SKM-1 treated with dmso at 0.1 percent for 144 hours (cell line): ENCODE measurements around the gene CFAP221.

Experiments used
- DNase-seq: peaks from one replicate; lab custom pipeline; 2025; ENCODE audit not compliant: unreplicated experiment; lab: John Stamatoyannopoulos, UW

CFAP221 gene

DNA sequence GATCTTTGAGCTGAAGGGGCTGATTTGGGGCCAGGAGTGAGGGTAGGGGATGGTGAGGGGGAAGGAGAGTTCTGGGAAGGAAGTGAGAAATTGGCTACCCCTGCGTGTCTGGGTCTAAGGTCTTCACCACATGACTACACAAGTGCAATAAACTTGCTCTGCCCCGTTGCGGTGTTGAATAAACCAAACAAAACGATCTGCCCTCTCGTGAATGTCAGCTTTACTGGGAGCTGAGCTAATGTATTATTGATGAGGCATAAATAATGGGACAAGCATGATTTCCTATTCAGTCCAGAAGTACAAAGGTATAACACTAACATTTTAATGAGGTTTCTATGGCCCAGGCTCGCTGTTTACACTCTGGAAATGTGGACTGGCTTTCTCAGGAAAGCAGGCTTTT, 8.0 kb upstream of the CFAP221 start:
- DNase-seq: no peak

DNA sequence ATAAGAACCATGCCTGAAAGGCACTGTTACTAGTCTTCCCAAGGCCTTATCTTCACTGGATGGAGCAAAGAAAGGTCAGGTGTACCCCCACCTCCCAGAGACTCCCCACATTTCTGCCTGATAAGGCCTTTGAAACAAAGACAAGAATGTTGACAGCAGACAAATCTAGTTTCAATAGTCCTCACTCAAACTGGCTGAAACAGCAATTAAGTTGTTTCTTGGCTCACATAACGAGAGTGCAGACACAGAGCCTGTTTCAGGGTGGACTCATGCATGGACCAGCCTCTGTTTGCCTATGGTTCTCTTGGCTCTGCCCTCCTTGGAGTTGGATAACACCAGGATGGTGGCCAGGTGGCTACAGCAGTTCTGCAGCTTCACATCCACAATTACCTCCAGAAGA, 7.5 kb upstream of the CFAP221 start:
- DNase-seq: no peak

DNA sequence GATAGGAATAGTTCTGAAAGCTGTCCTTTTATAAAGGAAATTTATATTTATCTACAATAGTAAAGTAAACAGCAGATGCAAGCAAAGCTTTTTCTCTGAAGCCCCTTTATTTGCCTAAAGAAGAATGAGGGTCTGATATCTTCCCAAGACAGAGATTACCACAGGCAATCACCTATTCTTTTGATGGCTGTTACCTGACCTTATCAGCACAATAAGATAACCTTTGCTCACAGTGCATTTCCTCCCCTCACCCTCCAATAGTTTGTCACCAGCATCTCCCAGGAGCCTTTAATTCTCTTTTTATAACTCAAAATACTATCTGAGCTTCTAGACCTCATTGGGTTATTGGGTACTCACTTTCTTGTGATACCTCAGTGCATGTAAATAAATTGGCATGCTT, 6.5 kb upstream of the CFAP221 start:
- no peak for DNase-seq

DNA sequence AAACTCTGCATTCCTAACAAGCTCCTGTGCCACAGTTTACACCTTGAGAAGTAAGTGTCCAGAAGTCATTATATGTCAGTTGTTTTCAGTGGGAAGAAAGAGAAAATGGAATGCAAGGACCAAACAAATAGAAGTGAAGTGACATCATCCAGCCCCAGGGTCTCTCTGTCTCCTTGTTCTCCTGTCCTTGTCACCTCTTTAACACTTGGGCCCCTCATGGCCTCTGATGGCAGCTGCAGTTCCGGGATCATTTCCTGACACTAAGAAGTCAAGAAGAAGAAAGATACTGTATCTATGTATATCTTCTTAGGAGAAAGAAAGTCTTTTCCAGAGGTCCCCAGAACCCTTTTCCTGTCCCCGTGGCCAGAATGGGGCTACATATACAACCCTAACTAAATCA, 2.8 kb upstream of the CFAP221 start:
- DNase-seq: no peak

DNA sequence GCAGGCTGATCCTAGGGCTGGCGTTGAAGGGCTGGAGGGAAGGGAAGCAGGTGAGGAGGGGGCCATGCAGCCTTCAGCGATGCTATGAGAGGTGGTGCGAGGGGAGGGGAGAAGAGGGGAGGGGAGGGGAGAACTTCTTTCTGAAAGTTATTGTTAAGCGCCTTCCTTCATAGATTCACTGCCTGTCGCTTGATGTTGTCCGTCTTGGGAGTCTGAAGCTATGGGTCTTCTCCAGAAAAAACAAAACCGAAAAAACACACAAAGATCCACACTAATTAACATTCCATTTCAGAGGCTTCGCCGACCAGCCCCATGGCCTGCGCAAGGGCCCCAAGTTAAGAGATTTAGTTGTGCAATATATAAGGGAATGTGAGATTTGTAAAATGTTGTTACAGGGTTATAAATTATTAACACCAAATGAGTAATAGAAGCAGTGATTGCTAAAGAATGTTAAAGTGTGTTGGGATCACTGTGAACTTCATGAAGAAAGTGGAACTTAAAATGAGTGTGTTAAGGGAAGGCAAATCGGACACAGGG, 758 bp downstream of the CFAP221 start:
- DNase-seq: no peak

DNA sequence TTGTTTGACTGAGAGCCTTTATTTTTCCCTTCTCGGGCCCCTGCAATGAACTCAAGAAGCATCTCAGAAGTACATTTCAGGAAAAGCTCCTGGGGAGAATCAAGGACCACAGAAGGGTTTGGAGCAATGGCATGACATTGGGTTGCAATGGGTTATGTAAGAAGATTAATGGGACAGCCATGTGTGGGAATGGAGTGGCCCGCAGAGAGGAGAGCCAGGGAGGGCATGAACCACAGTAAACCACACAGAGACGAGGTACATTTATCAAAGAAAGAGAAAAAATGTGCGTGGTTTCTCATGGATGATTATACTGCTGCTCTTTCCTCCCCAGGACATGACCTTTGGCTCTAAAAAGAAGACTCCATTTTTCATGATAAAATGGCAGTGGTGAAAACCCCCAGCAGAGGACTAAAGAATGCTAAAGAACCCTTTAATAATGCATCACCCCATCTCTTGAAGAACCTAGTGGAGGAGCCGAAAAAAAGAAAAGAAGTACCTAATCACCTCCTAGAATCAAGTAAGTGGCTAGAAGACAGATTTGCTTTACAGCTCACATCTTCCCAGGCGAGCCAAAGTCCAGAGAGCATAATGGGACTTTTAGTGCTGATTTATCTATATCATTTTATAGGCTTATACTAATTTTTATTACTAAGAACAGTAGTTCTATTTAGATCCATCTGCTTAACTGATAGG, 1.7 kb downstream of the CFAP221 start:
- no peak for DNase-seq

DNA sequence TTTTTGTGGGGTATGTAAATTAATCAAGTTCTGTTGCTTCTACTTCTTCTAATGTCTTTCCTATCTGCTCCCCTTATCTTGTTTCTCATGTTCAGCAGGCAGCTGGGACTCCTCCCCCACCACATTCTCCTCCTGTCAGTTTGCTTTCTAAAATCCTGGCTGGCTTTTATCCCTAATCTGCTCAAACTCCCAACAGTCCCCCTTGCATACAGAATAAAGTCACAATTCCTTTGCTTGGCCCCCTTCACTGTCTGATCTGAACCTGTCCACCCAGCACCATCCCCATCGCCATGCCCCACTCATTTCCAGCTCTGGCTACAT, 2.2 kb downstream of the CFAP221 start:
- DNase-seq: no peak

DNA sequence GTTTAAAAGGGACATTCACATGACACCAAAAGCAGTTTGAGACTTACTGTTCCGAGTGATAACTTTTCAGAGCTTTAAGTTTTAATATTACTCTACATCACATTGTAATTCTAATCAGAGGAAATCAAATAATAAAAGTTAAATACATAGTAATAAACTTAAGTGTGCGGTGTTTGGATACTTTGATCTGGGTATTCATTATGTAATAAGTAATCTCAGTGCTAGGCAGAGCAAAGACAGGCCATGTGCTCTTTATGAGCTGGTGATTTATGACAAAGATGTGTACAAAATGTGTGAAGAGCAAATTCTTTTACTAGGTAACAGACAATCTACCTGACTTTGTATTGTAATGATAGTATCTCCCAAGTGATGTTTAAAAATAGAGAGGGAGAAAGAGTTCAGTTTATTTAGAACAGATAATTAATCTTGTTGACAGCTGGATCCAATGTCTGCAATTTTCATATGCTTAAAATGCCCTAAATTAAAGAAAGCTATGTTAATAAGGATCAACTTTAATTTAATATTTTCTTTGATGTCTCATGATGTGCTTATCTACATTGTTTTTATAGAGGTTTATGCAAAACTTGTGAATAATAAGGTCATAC, 4.4 kb downstream of the CFAP221 start:
- DNase-seq: no peak

DNA sequence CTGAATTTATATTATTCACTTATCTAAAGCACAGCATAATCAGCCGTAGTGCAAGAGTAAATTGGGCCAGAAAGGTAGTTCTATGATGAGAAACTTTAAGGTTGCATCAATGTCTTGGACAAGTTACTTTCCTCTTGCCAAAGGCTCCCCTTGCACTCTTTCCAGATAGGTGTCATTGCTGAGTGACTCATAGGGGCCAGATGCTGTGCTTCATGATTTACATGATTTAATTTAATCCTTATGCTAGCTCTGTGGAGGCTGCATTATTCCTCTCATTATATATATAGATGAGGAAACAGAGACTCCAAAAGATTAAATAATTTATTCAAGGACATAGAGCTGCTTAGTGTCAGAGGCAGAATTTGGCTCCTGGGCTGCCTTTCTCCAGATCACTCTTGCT, 5.0 kb downstream of the CFAP221 start:
- no peak for DNase-seq

DNA sequence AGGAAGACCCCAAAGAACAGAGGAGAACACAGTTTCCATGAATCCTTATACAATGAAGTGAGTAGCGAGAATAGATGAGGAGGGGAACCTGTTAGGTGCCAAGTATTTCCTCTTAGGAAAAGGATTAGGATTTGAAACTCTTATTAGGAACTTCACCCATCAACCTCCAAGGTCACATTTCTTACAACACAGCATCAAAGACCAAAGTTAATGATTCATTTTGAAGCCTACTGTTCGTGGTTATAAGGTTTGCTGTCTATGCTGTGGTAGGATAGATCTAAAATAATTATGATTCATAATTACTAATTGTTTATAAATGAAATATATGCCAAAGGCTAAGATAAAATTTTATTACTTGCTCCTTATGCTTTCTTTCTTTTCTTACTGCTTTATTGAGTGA, 6.1 kb downstream of the CFAP221 start:
- DNase-seq: no peak

DNA sequence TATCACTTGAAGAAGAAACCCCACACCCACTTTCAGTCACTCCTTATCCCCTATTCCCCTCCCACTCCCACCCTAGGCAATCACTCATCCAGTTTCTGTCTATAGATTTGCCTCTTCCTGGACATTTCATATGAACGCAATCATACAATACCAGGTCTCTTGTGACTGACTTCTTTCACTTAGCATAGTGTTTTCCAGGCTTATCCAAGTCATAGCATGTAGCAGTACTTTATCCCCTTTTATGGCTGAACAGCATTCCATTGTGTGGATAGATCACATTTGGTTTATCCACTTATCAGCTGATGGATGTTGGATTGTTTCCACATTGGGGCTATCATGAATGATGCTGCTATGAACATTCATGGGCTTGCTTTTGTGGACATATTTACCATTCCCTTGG, 6.6 kb downstream of the CFAP221 start:
- DNase-seq: no peak

DNA sequence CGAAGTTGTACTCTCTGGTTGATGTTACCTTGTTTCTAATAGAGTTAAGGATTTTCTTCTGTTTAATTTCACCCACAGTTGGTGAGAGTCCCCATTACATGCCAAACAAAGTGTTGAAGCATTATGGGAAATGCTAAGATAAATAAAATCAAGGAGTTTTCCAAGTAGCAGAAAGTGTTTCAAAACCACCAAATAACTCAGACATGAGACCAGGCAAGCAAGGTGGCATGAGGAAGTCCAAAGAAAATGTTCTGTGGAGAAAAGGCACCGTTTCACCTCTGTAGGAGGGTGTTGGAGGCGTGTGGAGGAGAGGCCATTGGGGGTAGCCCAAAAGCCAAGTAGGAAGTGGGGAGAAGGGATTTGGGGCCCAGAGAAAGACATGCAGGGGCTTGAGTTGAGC, 8.7 kb downstream of the CFAP221 start:
- DNase-seq: no peak

DNA sequence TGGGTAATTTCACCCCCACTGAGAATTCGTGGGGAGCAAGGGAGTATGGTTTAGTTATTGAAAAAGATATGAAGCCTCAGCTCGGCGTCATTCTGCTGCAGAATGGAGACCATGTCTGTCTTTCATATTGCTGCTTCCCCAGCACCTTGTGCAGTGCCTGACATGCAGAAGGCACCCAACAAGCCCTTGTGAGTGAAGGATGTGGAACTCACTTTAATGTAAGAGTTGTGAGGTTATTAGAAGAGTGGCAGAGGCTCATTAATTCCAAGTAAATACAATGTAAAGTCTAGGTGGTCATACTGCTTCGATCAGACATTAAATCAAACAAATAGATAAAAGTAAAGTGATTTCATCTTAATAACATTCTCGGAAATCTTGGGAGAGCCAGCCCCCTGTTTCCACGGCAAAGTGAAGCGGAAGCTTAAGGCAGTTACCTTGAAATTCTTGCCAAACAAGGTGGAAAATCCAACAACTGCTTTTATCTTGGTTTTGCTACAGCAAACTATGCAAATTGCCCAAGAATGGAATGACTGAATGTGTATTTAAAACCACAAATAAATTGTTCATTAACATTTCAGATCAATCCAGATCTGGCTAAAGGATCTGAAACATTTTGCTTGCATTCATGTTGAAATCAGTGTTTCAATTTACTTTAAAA, 9.6 kb downstream of the CFAP221 start:
- DNase-seq: no peak

DNA sequence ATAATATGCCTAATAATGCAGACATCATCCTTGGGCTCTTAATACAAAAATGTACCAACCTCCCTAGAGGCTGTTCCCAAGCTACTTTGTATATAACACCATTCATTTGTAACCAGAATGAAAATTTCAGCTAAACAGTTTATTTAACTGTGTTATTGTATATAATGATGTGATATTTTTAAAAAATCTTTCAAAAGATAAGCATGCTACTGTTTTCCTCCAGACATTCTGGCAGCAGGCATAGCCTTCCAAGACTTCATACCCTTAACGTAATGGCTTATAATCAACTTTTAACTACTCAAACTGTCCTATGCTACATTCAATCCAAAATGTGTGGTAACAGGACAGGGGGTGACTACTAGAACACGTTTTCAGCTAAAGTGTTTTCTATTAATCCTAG, 21.2 kb downstream of the CFAP221 start:
- no peak for DNase-seq

DNA sequence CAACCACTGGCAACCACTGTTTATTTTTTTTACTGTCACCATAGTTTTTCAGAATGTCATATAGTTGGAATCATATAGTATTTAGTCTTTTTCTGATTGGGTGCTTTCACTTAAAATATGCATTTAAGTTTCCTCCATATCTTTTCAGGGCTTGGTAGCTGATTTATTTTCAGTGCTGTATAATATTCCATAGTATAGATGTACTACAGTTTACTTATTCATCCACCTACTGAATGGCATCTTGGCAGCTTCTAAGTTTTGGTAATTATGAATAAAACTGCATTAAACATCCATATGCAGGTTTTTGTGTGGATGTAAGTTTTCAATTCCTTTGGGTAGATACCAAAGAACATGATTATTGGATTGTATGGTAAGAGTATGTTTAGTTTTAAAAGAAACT, 23.0 kb downstream of the CFAP221 start:
- no peak for DNase-seq

DNA sequence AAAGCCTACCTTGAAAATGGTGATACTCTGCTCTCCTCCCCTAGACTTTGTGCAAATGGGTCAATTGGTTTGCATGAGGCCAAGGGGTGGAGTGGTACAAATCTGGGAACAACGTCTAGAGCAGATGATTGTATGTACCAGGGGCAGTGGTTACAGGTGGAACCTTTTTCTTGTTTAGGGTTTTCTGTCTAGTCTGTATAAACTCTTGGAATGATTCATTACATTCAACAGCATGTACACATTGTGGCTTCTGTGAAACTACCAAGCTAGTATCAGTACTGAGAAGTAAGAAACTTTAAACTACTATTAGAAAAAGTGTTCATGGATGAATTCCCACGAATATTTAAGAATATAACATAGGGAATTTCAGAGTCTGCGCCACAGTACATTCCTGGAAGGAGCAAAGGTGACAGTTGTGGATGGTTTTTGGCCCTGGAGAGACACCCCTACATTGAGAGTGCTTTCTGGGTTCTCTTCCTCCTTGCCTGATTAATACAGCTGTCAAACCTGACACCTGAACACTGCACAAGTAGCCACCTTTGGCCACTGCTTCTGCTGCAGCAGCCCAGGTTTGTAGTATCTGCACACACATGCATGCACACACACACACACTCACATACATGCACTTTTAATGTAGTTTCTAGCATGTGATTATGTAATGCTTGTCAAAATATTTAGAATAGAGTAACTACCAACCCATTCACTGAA, 30.0 kb downstream of the CFAP221 start:
- no peak for DNase-seq

DNA sequence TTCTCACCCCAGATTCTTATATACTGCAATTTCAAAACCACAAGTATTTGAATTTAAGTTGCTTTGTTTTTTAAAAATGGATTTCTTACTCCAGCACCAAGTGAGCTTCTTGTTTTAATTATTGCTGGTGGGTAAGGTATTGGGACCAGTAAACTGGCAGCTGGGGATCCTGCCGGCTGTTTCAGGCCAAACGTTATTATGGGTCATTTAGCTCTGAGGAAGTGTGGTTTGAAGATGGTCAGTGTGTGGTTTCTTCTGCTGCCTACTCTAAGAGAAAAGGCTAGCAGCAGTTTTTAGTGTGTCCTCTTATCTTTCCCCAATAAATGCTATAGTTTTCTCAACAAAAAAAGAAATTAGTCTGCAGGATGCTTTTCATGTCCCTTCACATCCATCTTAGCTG, 30.6 kb downstream of the CFAP221 start:
- peak; percentile 8 for DNase-seq

DNA sequence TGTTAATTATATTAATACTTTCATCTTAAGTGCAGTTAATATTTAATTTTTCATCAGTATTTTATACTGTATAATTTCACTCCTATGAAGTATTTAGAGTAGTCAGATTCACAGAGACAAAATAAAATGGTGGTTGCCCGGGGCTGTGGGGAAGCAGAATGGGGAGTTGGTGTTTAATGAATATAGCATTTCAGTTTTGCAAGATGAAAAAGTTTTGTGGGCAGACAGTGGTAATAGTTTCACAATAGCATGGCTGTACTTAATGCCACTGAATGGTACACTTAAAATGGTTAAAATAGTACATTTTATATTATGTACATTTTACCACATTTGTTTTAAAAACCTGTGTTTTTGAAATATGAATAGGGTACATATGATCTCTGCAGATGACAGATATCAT, 31.2 kb downstream of the CFAP221 start:
- no peak for DNase-seq

DNA sequence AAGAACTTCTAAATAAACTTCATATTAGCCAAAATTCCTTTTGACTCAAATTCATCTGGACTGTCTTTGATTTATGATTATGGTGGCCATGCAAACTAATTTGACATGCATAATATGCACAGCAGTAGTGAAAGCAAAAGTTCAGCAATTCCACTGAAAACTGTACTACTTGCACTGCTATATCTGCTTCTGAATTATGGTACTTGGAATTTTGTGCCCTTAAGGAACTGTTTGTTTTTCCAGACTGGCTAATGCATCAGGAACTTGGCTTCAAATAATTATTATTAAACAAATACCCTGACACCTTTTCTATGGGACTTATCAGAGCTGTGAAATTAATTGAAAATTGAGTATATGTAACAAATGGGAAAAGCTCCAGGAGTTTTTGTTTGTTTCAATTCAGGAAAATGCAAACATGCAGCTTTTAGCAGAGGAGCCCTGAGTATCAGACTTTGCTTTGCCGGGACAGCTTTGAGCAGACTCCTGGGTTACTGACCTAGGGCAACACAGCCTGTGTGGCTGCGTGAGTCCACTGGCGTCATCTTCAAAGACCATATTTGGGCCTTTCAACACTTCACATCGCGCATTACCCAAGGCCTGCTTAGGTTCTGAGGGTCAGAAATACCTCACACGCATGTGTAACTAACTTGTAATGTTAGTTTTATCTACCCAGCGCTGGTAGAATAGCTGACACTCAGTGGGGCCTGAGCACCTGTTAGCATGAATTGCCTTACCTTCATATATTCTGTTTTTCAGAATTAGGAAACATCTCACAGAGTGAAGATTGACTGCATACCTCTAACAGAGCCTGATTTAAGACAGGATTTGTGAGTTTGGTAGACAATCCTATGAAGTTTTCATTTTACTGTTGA, 35.4 kb downstream of the CFAP221 start:
- DNase-seq: no peak

DNA sequence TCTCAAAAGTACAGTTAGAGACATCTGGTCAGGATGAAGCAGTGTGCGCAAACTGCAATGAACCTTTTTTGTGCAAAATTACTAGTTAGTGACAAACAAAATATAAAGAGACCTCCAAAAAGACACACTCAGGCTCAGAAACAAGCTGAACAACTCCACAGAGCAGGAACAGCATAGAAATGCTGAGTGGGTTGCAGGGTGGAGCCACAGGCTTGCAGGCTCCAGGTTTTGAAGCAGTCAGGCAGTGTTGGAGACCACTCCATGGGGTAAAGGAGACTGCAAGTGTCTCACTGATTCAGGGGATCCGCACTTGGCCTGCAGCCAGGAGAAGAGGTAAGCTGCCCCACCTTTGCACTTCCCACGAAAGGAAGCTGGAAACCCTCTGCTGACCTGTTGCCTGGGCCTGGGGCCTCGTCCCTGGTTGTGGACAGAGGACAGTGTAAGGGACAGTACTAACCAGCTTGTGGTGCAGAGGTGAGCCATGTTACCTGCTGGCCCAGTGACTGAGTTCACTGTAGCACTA, 36.4 kb downstream of the CFAP221 start:
- DNase-seq: no peak

DNA sequence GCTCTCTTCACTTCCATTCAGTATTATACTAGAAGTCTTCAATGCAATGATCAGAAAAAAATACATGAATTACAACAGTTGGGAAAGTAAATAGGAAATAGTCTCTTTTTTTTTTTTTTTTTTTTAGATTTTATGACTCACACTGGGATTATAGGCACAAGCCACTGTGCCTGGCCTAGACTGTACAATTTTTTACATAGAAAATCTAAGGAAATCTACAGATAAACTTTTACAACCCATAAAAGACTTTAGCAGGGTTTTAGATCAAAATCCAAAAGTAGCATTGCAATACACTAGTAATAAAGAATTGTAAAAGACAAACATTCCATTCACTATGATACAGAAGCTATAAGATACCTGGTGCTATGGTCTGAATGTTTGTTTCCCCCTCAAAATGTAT, 39.0 kb downstream of the CFAP221 start:
- DNase-seq: no peak
